Measurements from ENCODE around the gene ITGB5.

Gene ITGB5

GRCh38 chr3:124887177-124887931, at the start of gene ITGB5:
ITGB5 (minus strand) TSS chr3:124887365; CDS start chr3:124887000, 365 bp downstream.
- TF ChIP-seq CTCF (IDR thresholded peaks at IDR 0.05; ENCODE audit: insufficient read depth, low read length, missing control alignments), result no peak
- DNase-seq (ENCODE audit: low read depth, low spot score), result no peak
- CTCF ChIA-PET, result interaction anchor here (0.7 to 1.6 kb wide), 5 partner anchors 14 to 113 kb away, joined by 3 to 4 read pairs (median 3); no protein-coding TSS in a partner anchor
- POLR2A ChIA-PET, result interaction anchor here (0.6 to 1.8 kb wide), 8 partner anchors 42 to 253 kb away, joined by 3 to 9 read pairs (median 4); no protein-coding TSS in a partner anchor
- peak within 1 kb of the TSS; percentile 68 for H3K4me3 ChIP-seq (ENCODE audit: low read depth, low read length)

GRCh38 chr3:124935794-124936542, 48.8 kb upstream of the ITGB5 start:
- POLR2A ChIA-PET, result no interaction called here
- no peak for DNase-seq (ENCODE audit: low read depth, low spot score)
- TF ChIP-seq CTCF (IDR thresholded peaks at IDR 0.05; ENCODE audit: insufficient read depth, low read length, missing control alignments), result no peak
- CTCF ChIA-PET, result interaction anchor here (0.8 to 6.2 kb wide), 7 partner anchors 8 to 651 kb away, joined by 3 to 47 read pairs (median 4); no protein-coding TSS in a partner anchor
- H3K4me3 ChIP-seq (ENCODE audit: low read depth, low read length), result no peak overlapping the region

- ChIA-PET POLR2A (no interaction called here), CTCF (interaction anchor here (1.0 to 3.6 kb wide), 7 partner anchors 9 to 650 kb away, joined by 3 to 13 read pairs (median 4); no protein-coding TSS in a partner anchor)
- no peak for TF ChIP-seq CTCF (IDR thresholded peaks at IDR 0.05; ENCODE audit: insufficient read depth, low read length, missing control alignments)
- no peak overlapping the region for H3K4me3 ChIP-seq (ENCODE audit: low read depth, low read length)
- DNase-seq (ENCODE audit: low read depth, low spot score), result no peak
These were observed 48.1 kb upstream of the ITGB5 start for GRCh38 chr3:124935264-124935663.

- CTCF ChIA-PET, result interaction anchor here (1.1 to 3.6 kb wide), 6 partner anchors 8 to 650 kb away, joined by 3 to 13 read pairs (median 5); no protein-coding TSS in a partner anchor
- no peak for TF ChIP-seq CTCF (IDR thresholded peaks at IDR 0.05; ENCODE audit: insufficient read depth, low read length, missing control alignments)
- POLR2A ChIA-PET, result no interaction called here
- DNase-seq (ENCODE audit: low read depth, low spot score), result no peak
- no peak within 1 kb of the TSS for H3K4me3 ChIP-seq (ENCODE audit: low read depth, low read length)
These were observed 47.4 kb upstream of the ITGB5 start, which contains the start of gene MUC13 for GRCh38 chr3:124934577-124934976. MUC13 (minus strand) TSS chr3:124934751; CDS start chr3:124934712, 39 bp downstream.

- peak; percentile 75 for TF ChIP-seq CTCF (IDR thresholded peaks at IDR 0.05; ENCODE audit: insufficient read depth, low read length, missing control alignments)
- ChIA-PET POLR2A (no interaction called here), CTCF (interaction anchor here (0.6 to 3.8 kb wide), 25 partner anchors 8 to 660 kb away, joined by 3 to 70 read pairs (median 4); no protein-coding TSS in a partner anchor)
- H3K4me3 ChIP-seq (ENCODE audit: low read depth, low read length), result no peak overlapping the region
- DNase-seq (ENCODE audit: low read depth, low spot score), result no peak
These were observed 41.4 kb upstream of the ITGB5 start for GRCh38 chr3:124928333-124929202.

Data from AG04449 (cell line).